HCT116 (cell line): ENCODE data around the gene WWP2. TPM values are rescaled to one million over a fixed set of nuclear protein-coding genes. Genes with fewer than 3 reads are reported as not detected.

ENCODE experiments used
- ATAC-seq: fragments of 200-7000 bp; cut with Tn5 transposase; 2 replicates; pipeline ENCODE4 v1.9.1; 2020; ENCODE audit warnings: mild to moderate bottlenecking, moderate library complexity
- BruUV-seq: library from RNA; stranded (reverse); fragments of 400-500 nt; replicated peaks from 2 replicates; lab custom pipeline; 2021; lab: Mats Ljungman, UMichigan
- CTCF ChIA-PET: fragments of 300-600 bp; sonication (Branson Sonifier 250); formaldehyde crosslinking; loops from one replicate; lab custom pipeline; 2021; ENCODE audit warnings: antibody characterized with exemption; lab: Charles Lee
- POLR2A ChIA-PET: fragments of 300-600, 350-600 bp; sonication (Branson Sonifier 250); formaldehyde crosslinking; loops from one replicate; lab custom pipeline; 2021; ENCODE audit warnings: antibody characterized with exemption; lab: Charles Lee
- RAD21 ChIA-PET, 2 experiments: fragments of 300-600 bp; sonication (Branson Sonifier 250); formaldehyde crosslinking; loops; one replicate each; lab custom pipeline; 2023; ENCODE audit warnings: low total read pairs in 2 of 2; ENCODE audit not compliant: uncharacterized antibody in 2 of 2, unreplicated experiment in 2 of 2, low non-redundant PET in 1 of 2; lab: Charles Lee
- DNase-seq: peaks from one replicate; pipeline ENCODE4 v3.0.0-alpha.2; 2010; ENCODE audit warnings: low read depth, low spot score
- H2AFZ ChIP-seq: fragments of 200-600 bp; shearing (Covaris generic), sonication (generic); 2 replicates; pipeline ENCODE4 v1.6.1; 2017; ENCODE audit warnings: low read depth, mixed run types, mixed read lengths, antibody characterized with exemption, low read length; ENCODE audit not compliant: poor library complexity, severe bottlenecking
- H3K27ac ChIP-seq: 2 replicates; pipeline ENCODE4 v1.5.1; 2012; ENCODE audit warnings: low read depth, low read length
- H3K27me3 ChIP-seq: fragments of 200-600 bp; sonication (generic); 2 replicates; pipeline ENCODE4 v1.6.1; 2016; ENCODE audit warnings: mixed run types, low read length, mixed read lengths; ENCODE audit not compliant: insufficient read depth
- H3K36me3 ChIP-seq, 2 experiments: fragments of 200-500 bp in 1 of 2; fragments of 200-600 bp in 1 of 2; sonication (Bioruptor generic) in 1 of 2; sonication (generic) in 1 of 2; 2 replicates each; pipeline versions ENCODE4 v1.5.1 to v1.6.1; 2014 to 2016; ENCODE audit warnings: low read length in 2 of 2, inconsistent platforms in 1 of 2, mixed read lengths in 1 of 2, mixed run types in 1 of 2; ENCODE audit not compliant: insufficient read depth in 2 of 2, control insufficient read depth in 1 of 2
- H3K4me1 ChIP-seq, 2 experiments: fragments of 200-600 bp in 1 of 2; sonication (generic) in 1 of 2; 2 replicates each; pipeline versions ENCODE4 v1.5.1 to v1.6.1; 2012 to 2017; ENCODE audit warnings: low read length in 2 of 2, inconsistent platforms in 1 of 2, mild to moderate bottlenecking in 1 of 2, mixed read lengths in 1 of 2, mixed run types in 1 of 2, moderate library complexity in 1 of 2; ENCODE audit not compliant: insufficient read depth in 2 of 2, control insufficient read depth in 1 of 2
- H3K4me2 ChIP-seq: fragments of 200-600 bp; sonication (generic); 2 replicates; pipeline ENCODE4 v1.6.1; 2017; ENCODE audit warnings: mixed run types, low read length, mixed read lengths
- H3K4me3 ChIP-seq, 2 experiments: fragments of 200-600 bp in 1 of 2; sonication (generic) in 1 of 2; replicated peaks in 1 of 2; 2 replicates each; pipeline ENCODE4 v1.5.1; 2011 to 2016; ENCODE audit warnings: low read length in 2 of 2, control low read depth in 1 of 2, low read depth in 1 of 2, mild to moderate bottlenecking in 1 of 2, mixed read lengths in 1 of 2, mixed run types in 1 of 2
- H3K79me2 ChIP-seq: fragments of 200-600 bp; sonication (generic); 2 replicates; pipeline ENCODE4 v1.6.1; 2017; ENCODE audit warnings: mild to moderate bottlenecking, mixed run types, low read length, moderate library complexity, mixed read lengths; ENCODE audit not compliant: insufficient read depth
- H3K9ac ChIP-seq: fragments of 200-600 bp; sonication (generic); 2 replicates; pipeline ENCODE4 v1.6.1; 2016; ENCODE audit warnings: low read length, mixed read lengths
- H3K9me2 ChIP-seq: fragments of 200-600 bp; sonication (generic), shearing (Covaris generic); 2 replicates; pipeline ENCODE4 v1.6.1; 2017; ENCODE audit warnings: mixed run types, mild to moderate bottlenecking, moderate library complexity; ENCODE audit not compliant: insufficient read depth
- H3K9me3 ChIP-seq, 2 experiments: fragments of 200-500 bp in 1 of 2; fragments of 200-600 bp in 1 of 2; sonication (Bioruptor generic) in 1 of 2; sonication (generic) in 1 of 2; 2 replicates each; pipeline ENCODE4 v1.6.1; 2014 to 2017; ENCODE audit warnings: low read length in 2 of 2, mixed read lengths in 2 of 2, inconsistent platforms in 1 of 2, low read depth in 1 of 2, mild to moderate bottlenecking in 1 of 2, mixed run types in 1 of 2, moderate library complexity in 1 of 2; ENCODE audit not compliant: control insufficient read depth in 1 of 2, insufficient read depth in 1 of 2
- H4K20me1 ChIP-seq: fragments of 200-600 bp; sonication (generic), shearing (Covaris generic); 2 replicates; pipeline ENCODE4 v1.6.1; 2017; ENCODE audit warnings: mixed run types, mild to moderate bottlenecking, moderate library complexity; ENCODE audit not compliant: insufficient read depth
- CBX3 ChIP-seq: IDR thresholded peaks from 2 replicates; pipeline ENCODE4 v1.6.1; 2012; ENCODE audit warnings: low read depth
- JUND ChIP-seq: IDR thresholded peaks from 2 replicates; pipeline ENCODE4 v1.6.1; 2012
- POLR2A ChIP-seq: IDR thresholded peaks from 2 replicates; pipeline ENCODE4 v1.7.0; 2011; ENCODE audit warnings: borderline replicate concordance; ENCODE audit not compliant: insufficient read depth, insufficient read length; ENCODE audit errors: extremely low read depth
- YY1 ChIP-seq: IDR thresholded peaks from 2 replicates; pipeline ENCODE4 v1.6.1; 2011; ENCODE audit warnings: low read length, low read depth, moderate library complexity, mild to moderate bottlenecking; ENCODE audit not compliant: insufficient replicate concordance; ENCODE audit errors: extremely low read depth
- ZBTB33 ChIP-seq: IDR thresholded peaks from 2 replicates; pipeline ENCODE4 v1.6.1; 2011; ENCODE audit warnings: mild to moderate bottlenecking, low read length, moderate library complexity; ENCODE audit not compliant: insufficient replicate concordance; ENCODE audit errors: extremely low read depth
- ZNF274 ChIP-seq: fragments of 200-500 bp; sonication (Bioruptor generic); IDR thresholded peaks from 2 replicates; pipeline ENCODE4 v1.6.1; 2014; ENCODE audit warnings: mild to moderate bottlenecking, low read depth, low read length, inconsistent platforms
- intact Hi-C: fragments of 100-400 bp; cut with micrococcal nuclease; formaldehyde crosslinking; loops from 2 replicates; pipeline ENCODE4 v1.10.0; 2022
- total RNA-seq: library from RNA; stranded (reverse); gene quantifications from one replicate; pipeline ENCODE4 v1.2.1, GENCODE V29; 2021; ENCODE audit not compliant: unreplicated experiment
- TF ChIP-seq, protein P1 (sequence below): IDR thresholded peaks from 2 replicates; pipeline ENCODE4 v1.6.1; 2012

Gene WWP2
- total RNA-seq, 1 experiment from 2014 or later = 44.2 TPM

DNA sequence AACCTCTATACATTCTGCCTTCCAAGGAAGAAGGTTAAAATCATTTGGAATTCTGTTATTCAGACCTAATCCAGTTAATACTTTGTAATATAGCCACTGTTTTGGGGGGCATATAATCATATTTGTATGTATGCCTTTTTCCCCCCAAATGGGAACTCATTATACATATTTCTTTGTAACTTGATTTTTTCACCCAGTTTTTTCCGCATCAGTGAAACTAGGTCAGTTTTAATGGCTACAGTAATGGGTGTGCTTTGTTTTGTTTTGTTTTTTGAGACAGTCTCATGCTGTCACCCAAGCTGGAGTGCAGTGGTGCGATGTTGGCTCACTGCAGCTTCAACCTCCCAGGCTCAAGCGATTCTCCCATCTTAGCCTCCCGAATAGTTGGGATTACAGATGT, 54.9 kb downstream of the WWP2 start:
- no peaks in the 10 kb centered on the region for H3K36me3 ChIP-seq
- H3K79me2 ChIP-seq = no peaks in the 10 kb centered on the region
- no peak overlapping the region for H2AFZ ChIP-seq
- TF ChIP-seq CBX3 (no peak), POLR2A (no peak), ZBTB33 (no peak), ZNF274 (no peak), JUND (no peak), YY1 (no peak)
- TF ChIP-seq, protein P1, sequence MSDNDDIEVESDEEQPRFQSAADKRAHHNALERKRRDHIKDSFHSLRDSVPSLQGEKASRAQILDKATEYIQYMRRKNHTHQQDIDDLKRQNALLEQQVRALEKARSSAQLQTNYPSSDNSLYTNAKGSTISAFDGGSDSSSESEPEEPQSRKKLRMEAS = no peak
- TF ChIP-seq, all 23 proteins: peak for 0
- ChIA-PET POLR2A (no interaction called here), CTCF (no interaction called here), RAD21 (no interaction called here)
- intact Hi-C loops = no loop called here
- BruUV-seq = no TSS peak
- H3K4me3 ChIP-seq = no peak overlapping the region
- DNase-seq = no peak
- no peaks in the 10 kb centered on the region for H4K20me1 ChIP-seq
- H3K9me2 ChIP-seq = no peaks in the 10 kb centered on the region
- H3K27ac ChIP-seq = no peak overlapping the region
- H3K9ac ChIP-seq = no peak overlapping the region
- H3K9me3 ChIP-seq = no peaks in the 10 kb centered on the region
- ATAC-seq = no peak
- no peak overlapping the region for H3K4me2 ChIP-seq
- no peaks in the 10 kb centered on the region for H3K27me3 ChIP-seq
- H3K4me1 ChIP-seq = peaks cover 0 to 6% of the 10 kb centered on the region in 2 experiments; a peak in 2 of 4 replicates
